B cell (primary cell): ENCODE data around the gene PRORP.

Experiments
- CTCF ChIP-seq: fragments of 200-600 bp; IDR thresholded peaks from one replicate; pipeline ENCODE4 v1.8.0; 2022; ENCODE audit warnings: antibody characterized with exemption, mild to moderate bottlenecking
- EZH2 ChIP-seq: IDR thresholded peaks from 2 replicates; pipeline ENCODE4 v1.6.1; 2012; ENCODE audit warnings: borderline replicate concordance, low read depth, mild to moderate bottlenecking, moderate library complexity, low read length; ENCODE audit not compliant: insufficient read depth, poor library complexity, severe bottlenecking

- TF ChIP-seq CTCF (no peak), EZH2 (no peak)
Observed at GRCh38 chr14:35121026-35121886, 1.1 kb upstream of the PRORP start.
